B cell (primary cell): ENCODE results near the gene CPEB3.

Experiments
- CTCF ChIP-seq: fragments of 200-600 bp; IDR thresholded peaks from one replicate; pipeline ENCODE4 v1.8.0; 2022; ENCODE audit warnings: antibody characterized with exemption, mild to moderate bottlenecking
- EZH2 ChIP-seq: IDR thresholded peaks from 2 replicates; pipeline ENCODE4 v1.6.1; 2012; ENCODE audit warnings: borderline replicate concordance, low read depth, mild to moderate bottlenecking, moderate library complexity, low read length; ENCODE audit not compliant: insufficient read depth, poor library complexity, severe bottlenecking

DNA sequence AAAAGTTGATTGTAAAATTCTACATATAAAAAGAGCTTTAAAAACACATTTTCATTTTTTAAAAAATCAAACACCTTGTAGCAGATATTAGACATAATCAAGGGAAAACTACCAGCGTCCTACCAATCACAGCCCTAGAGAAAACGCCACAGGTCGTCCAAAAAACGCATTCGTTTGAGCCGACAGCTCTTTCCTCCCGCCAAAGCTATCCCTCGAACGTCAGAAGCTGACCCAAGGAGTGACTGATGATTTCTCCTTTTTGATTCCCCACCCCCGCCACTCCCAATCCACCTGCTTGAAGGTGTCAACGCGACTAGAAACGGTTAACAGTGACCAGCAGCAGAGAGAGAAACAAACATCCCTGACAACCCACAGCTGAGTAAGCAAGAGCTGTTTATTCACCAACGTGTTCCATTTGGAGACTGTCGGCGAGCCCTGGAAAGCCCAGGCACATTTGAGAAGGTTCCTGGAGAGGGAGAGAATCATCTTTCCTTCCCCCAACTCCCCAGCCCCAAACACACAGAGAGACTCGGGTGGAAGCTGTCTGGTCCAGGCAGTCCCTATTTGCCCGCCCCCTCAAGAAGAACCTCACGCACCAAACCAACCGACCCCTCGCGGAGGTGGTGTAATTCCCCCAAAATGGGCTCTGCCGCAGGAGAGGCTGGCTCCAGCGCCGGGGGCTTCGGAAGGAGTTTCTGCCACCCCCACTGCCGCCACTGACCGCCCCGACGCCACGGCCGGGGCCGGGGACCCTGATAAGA is 622 bp downstream of the CPEB3 start:
- TF ChIP-seq CTCF, result no peak
- no peak for TF ChIP-seq EZH2
